ENCODE measurements around the gene SLC27A5.
"Not testable (repeated sequence)": the region's sequence is repeated elsewhere in the genome, so short reads cannot be mapped to it uniquely, and the experiment has no call there.

SLC27A5 gene

DNA sequence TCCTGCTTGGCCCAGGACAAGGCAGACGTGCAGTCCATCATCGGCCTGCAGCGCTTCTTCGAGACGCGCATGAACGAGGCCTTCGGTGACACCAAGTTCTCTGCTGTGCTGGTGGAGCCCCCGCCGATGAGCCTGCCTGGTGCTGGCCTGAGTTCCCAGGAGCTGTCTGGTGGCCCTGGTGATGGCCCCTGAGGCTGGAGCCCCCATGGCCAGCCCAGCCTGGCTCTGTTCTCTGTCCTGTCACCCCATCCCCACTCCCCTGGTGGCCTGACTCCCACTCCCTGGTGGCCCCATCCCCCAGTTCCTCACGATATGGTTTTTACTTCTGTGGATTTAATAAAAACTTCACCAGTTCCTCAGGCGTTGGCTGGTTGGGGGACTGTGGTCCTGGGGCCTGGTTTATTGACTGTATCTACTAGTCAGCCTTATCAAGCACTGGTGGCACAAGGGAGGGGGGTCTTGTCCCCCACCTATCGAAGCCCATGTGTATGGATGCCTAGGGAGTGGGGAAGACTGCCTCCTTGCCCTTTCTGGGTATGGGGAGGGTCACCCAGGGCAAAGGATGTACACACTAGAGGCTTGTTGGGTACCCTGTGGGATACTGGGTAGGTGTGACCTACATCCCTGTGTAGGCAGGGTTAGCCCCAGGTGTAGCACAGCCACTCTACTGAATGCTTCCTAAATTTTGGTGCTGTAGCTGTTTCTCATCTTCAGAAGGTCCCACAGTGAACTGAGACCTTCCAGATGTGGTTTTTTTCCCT lies 38.8 kb upstream of the SLC27A5 start:
- DNase-seq: no peak

DNA sequence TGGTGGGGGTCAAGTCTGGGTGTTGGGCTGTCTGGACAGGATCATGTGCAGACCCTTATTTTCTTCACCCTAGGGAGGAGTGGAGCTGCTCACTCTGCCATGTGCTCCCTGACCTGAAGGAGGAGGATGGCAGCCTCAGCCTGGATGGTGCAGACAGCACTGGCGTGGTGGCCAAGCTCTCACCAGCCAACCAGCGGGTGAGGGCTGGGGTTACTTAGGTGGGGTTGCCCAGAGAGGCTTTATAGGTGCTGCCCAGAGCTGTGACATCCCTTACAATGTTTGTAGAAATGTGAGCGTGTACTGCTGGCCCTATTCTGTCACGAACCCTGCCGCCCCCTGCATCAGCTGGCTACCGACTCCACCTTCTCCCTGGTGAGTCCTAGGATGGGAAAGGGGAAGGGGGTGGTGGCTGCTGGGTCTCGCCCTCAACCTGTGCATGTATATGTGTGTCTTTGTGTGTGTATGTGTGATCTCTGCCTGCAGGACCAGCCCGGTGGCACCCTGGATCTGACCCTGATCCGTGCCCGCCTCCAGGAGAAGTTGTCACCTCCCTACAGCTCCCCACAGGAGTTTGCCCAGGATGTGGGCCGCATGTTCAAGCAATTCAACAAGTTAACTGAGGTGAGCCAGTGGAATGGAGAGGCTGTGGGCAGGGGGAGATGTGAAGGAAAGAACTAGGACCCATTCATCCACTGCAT lies 38.0 kb upstream of the SLC27A5 start:
- no peak for DNase-seq

- DNase-seq: no peak
Observed at GRCh38 chr19:58548859-58549663, 37.3 kb upstream of the SLC27A5 start.

- no peak for DNase-seq
Observed at GRCh38 chr19:58547323-58548312, 35.8 kb upstream of the SLC27A5 start.

GRCh38 chr19:58546019-58546530 lies 34.3 kb upstream of the SLC27A5 start:
- no peak for DNase-seq

GRCh38 chr19:58545286-58546018 lies 33.7 kb upstream of the SLC27A5 start:
- no peak for DNase-seq

GRCh38 chr19:58544591-58545285 lies 32.9 kb upstream of the SLC27A5 start:
- peak; percentile 63 for DNase-seq

- peak; percentile 99 for DNase-seq
Observed at GRCh38 chr19:58543826-58544590, 32.2 kb upstream of the SLC27A5 start, which contains the start of gene TRIM28. Gene TRIM28 (plus strand): TSS chr19:58544064. CDS start chr19:58544758, 694 bp downstream.

- DNase-seq: not testable (repeated sequence)
Observed at GRCh38 chr19:58542641-58543372, 31.0 kb upstream of the SLC27A5 start.

DNA sequence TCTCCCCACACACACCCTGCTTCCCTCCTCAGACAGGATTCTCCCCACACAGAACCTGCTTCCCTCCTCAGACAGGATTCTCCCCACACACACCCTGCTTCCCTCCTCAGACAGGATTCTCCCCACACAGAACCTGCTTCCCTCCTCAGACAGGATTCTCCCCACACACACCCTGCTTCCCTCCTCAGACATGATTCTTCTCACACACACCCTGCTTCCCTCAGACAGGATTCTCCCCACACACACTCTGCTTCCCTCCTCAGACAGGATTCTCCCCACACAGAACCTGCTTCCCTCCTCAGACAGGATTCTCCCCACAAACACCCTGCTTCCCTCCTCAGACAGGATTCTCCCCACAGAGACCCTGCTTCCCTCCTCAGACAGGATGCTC lies 27.4 kb upstream of the SLC27A5 start:
- DNase-seq: not testable (repeated sequence)

DNA sequence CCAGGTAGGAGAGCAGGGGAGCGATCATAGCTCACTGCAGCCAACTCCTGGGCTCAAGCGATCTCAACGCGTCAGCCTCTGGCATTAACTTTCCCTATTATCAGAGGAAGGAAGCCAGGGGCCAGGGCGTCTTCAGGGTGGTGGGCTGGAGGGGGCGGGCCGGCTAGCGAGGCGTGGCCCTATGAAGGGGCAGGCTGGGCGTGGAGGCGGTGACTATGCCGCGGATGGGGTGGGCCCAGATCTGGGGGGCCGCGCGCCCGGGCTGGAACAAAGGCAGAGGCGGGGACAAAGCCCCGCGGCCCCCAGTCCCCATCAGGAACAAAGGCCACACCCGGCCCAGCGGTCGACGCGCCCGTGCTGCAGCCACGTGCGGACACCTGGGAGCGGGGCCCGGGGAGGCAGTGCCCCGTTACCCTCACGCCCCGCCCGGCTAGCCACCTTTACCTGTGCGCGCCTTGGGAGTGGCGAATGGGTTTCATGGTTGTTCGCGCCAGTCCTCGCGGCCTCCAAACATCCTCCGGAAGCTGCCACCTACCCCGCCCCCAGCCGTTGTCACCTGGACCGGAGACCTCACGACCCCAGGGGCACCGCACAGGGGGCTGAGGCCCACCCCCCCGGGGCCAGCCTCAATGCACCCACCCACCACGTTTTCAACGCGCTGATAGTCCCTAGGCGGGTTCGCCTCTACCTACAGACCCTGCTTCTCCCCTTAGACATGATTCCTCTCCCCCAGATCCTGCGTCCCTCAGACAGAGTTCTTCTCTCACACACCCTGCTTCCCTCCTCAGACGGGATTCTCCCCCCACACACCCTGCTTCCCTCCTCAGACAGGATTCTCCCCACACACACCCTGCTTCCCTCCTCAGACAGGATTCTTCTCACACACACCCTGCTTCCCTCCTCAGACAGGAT lies 26.7 kb upstream of the SLC27A5 start:
- no peak for DNase-seq

DNA sequence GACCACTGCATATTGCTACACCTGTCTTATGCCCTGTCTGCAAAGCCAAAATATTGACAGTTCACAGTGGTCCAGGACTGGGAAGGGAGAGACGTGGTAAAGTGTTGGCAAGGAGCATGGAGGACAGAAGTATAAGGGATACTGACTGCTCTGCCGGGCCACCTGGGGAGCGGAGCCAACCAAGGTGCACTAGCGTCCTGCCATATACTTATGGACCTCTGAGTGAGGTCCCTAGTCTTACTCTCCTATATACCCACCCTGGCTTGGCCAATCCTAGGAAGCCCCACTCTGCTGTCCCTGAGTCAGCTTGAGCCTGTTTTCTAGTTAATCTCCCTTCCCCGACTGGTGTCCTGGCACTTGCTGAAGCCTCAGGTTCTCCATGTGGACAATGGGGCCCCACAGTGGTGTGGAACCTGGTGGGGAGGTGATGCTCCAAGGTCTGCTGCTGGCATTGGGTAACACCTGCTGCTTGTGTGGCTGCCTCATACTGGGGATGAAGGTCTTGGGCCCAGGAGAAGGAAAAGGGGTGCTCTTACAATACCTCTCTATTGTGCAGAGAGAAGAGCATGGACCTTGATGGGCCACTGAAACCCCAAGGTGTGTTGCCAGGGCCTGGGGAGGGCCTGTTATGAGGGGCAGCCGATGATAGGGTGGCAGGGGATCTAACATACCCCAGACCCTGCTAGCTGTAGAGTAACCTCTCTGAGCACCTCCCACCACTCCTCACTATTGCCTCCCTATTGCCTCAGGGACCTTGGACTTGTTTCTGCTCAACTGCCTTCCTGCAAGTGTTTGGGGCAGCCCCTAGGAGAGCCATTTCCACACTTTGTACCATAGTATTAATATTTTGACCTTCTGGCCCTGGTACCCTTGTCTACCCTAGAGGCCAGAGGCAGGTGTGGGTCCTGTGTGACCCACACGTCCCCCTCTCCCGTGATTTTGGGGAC lies 25.3 kb upstream of the SLC27A5 start:
- DNase-seq: no peak

DNA sequence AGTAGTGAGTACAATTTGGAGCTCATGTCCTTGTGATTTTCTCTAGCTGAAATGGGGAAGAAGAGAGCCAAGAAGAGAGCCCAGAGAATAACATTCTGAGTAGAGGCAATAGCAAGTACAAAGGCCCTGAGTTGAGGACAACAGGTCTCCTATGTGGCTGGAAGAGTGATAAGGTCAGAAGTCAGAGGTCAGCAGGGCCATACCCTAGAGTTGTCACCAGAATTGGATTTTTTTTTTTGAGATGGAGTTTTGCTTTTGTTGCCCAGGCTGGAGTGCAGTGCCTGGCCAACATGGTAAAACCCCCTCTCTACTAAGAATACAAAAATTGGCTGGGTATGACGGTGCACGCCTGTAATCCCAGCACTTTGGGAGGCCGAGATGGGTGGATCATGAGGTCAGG lies 24.1 kb upstream of the SLC27A5 start:
- no peak for DNase-seq

DNA sequence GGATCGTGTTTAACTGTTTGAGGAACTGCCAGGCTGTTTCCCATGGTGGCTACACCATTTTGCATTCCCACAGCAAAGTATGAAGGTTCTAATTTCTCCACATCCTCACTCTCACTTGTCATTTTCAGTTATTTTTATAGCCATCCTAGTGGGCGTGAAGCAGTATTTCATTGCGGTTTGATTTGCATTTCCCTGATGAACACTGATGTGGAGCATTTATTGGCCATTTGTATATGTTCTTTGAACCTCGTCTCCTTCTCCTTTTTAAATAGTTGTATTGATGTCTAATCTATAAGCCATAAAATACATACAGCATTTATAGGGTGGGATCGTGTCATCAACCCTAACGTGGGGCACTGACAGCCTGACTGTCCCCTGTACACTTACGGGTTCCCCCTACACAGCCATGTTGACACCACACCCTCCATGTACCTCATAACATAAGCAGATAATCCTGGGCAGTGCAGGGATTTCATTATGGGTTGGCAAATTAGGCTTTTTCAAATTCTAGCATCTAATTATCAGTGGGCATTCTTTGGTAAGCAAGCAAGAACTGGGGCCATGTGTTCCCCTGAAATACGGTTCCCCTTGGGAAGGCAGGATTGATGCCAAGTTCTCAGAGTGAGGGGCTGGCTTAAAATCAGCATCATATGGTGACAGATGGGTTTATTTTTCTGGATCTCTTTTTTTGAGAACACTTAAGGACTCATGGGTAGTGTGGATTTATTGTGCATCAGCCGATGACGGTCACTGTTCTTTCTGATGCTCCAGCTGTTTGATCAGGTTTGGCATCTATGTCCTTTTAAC lies 19.4 kb upstream of the SLC27A5 start:
- DNase-seq: no peak

DNA sequence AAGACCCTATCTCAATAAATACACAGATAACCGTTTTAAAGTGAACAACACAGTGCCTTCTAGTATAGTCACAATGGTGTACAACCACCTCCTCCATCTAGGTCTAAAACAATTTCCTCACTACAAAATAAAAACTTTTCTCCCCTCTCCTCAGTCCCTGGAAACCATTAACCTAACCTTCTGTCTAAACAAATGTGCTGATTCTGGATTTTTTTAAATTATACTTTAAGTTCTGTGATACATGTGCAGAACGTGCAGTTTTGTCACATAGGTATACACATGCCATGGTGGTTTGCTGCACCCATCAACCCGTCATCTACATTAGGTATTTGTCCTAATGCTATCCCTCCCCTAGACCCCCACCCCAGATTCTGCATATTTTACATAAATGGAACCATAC lies 17.6 kb upstream of the SLC27A5 start:
- DNase-seq: no peak

- no peak for DNase-seq
Observed at GRCh38 chr19:58522709-58523108, 10.9 kb upstream of the SLC27A5 start.

All from fibroblast of skin of back (primary cell).